TTC549 (cell line): ENCODE data around the gene YIPF1.
"Not testable (repeated sequence)": the region's sequence is repeated elsewhere in the genome, so short reads cannot be mapped to it uniquely, and the experiment has no call there.

ENCODE experiments used
- FAIRE-seq: peaks from 2 replicates; lab custom pipeline; 2012; peaks lifted over from hg19 to GRCh38; lab: Jason Lieb, UNC

The YIPF1 gene

GRCh38 chr1:53837924-53838653 lies 51.5 kb downstream of the YIPF1 start, which contains the start of gene NDC1:
Gene NDC1 (minus strand): TSS chr1:53838296. CDS start chr1:53838261, 35 bp downstream.
- FAIRE-seq: peak; percentile 86

DNA sequence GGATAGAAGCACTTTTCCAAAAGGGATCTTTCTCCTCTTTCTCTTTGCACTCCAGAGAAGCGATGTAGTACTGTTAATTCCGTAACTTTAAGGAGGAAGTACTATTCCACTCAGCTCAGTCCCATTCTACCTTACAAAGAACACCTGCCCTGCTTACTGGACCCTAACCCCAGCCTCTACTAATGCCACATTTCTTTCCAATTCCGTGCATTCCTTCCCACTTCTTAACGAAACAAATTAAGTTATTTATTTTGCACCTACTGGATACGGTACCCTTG lies 52.0 kb downstream of the YIPF1 start:
- FAIRE-seq: no peak

- no peak for FAIRE-seq
Observed at GRCh38 chr1:53835491-53835890, 54.1 kb downstream of the YIPF1 start.

GRCh38 chr1:53834776-53835175 lies 54.8 kb downstream of the YIPF1 start:
- FAIRE-seq: no peak

GRCh38 chr1:53833393-53833792 lies 56.2 kb downstream of the YIPF1 start:
- FAIRE-seq: no peak

- no peak for FAIRE-seq
Observed at GRCh38 chr1:53826367-53826766, 63.2 kb downstream of the YIPF1 start.

DNA sequence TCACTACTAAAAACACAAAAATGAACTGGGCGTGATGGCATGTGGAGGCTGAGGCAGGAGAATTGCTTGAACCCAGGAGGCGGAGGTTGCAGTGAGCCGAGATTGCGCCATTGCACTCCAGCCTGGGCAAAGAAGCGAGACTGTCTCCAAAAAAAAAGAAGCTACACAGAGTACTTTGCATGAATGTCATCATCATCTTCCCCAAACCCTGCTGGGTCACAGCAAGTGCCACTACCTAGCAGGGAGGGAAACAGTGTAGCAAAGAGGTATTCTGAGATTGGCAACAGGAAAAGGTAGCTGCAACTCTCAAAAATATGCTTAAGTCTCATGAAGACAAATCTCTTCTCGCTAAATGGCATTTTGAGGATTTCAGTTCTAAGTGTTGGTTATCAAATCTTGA lies 64.3 kb downstream of the YIPF1 start:
- no peak for FAIRE-seq

DNA sequence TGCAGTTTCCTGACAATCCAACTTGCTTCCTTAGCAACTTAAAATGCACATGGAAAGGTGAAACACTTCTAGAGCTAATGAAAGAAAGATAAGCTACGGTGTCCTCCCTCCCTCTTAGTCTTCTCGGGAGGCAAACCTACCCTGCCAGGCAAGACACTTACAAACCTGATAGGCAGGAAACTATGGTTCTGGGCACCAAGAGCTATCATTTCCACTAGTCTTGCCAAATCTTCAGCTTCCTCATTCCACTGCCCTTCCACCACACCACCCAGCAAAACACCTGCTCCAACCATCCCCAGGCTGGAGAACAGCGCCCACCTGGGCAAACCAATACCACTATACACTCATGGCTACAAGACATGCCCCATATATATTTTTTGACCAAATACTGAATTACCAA lies 66.7 kb downstream of the YIPF1 start:
- FAIRE-seq: no peak

- FAIRE-seq: no peak
Observed at GRCh38 chr1:53821380-53821779, 68.2 kb downstream of the YIPF1 start.

GRCh38 chr1:53819387-53819786 lies 70.2 kb downstream of the YIPF1 start:
- FAIRE-seq: no peak

DNA sequence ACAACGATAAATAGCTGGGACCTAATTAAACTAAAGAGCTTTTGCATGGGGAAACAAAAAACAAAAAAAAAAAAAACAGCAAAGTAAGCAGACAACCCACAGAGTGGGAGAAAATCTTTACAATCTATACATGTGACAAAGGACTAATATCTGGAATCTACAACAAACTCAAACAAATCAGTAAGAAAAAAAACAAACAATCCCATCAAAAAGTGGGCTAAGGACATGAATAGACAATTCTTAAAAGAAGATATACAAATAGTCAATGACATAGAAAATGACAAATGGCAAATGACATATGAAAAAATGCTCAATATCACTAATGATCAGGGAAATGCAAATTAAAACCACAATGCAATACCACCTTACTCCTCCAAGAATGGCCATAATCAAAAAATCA lies 73.0 kb downstream of the YIPF1 start:
- FAIRE-seq: not testable (repeated sequence)

GRCh38 chr1:53815484-53815883 lies 74.1 kb downstream of the YIPF1 start:
- FAIRE-seq: not testable (repeated sequence)

DNA sequence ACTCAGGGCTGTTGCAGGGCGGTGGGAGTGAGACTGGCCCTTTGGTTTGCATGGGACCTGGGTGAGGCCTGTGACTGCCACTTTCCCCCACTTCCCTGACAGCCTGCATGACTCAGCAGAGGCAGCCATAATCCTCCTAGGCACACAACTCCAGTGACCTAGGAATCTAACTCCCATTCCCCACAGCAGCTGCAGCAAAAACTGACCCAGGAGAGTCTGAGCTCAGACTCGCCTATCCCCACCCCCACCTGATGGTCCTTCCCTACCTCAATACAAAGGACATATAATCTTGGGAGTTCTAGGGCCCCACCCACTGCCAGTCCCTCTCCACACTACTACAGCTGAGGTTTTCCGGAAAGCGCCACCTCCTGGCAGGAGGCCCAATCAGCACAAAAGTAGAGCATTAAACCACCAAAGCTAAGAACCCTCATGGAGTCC lies 78.2 kb downstream of the YIPF1 start:
- no peak for FAIRE-seq

GRCh38 chr1:53810497-53810896 lies 79.1 kb downstream of the YIPF1 start:
- no peak for FAIRE-seq

DNA sequence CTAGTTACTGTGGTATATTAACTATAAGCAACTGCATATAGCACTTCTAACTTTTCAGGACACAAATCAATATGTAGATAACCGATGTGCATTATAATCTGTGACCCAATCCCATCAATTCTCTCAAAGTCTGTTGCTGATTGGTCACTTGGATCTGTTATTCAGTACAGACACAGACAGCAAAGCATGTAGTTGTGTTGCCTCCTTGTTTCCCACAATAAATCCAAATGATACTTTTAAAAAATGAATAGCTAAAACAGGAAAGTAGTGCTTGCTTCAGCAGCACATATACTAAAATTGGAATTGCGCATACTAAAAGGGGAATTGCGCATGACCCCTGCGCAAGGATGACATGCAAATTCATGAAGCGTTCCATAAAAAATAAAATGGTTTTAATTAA lies 79.6 kb downstream of the YIPF1 start:
- FAIRE-seq: no peak

GRCh38 chr1:53807916-53808315 lies 81.7 kb downstream of the YIPF1 start:
- FAIRE-seq: no peak

GRCh38 chr1:53804791-53805505 lies 84.6 kb downstream of the YIPF1 start:
- no peak for FAIRE-seq

- no peak for FAIRE-seq
Observed at GRCh38 chr1:53804181-53804580, 85.4 kb downstream of the YIPF1 start.
